Measurements from ENCODE around the gene TANGO6. TPM values are rescaled to one million over a fixed set of nuclear protein-coding genes. Genes with fewer than 3 reads are reported as not detected.

TANGO6 gene
- polyA plus RNA-seq, 1 donor (not counting 4 experiments of a cell fraction or from before 2014, with no cell fraction given), result 13.1 TPM

DNA sequence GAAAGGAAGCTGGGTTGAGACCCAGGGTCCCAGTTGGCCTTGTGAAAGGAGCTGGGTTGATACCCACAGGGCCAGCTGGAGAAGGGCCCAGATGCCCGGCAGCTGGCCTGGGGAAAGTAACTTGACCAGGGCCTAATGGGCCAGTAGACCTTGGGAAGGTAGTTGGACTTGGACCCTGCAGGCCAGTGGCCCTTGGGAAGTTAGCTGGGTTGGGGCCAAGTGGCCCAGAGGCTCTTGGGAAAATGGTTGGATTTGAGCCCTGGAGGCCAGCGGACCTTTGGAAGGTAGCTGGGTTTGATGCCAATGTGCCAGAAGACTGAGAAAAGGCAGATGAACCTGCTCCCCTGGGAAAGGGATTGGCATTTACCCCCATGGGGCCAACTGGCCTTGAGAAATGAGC lies 275.7 kb downstream of the TANGO6 start:
- Histone ChIP-seq H3K79me2 (ENCODE audit: control insufficient read depth, insufficient read depth, low read length) (peaks cover 13% of the 10 kb centered on the region), H3K9ac (ENCODE audit: control insufficient read depth, extremely low read depth, insufficient read depth, low read length) (no peak overlapping the region), H3K9me3 (ENCODE audit: control insufficient read depth, low read depth, low read length) (no peaks in the 10 kb centered on the region), H3K4me1 (ENCODE audit: control insufficient read depth, extremely low read depth, insufficient read depth, low read length) (no peaks in the 10 kb centered on the region), H3K4me2 (ENCODE audit: control insufficient read depth, extremely low read depth, insufficient read depth, low read depth, low read length) (no peak overlapping the region), H3K4me3 (ENCODE audit: control insufficient read depth in 2 of 3, extremely low read depth in 1 of 3, insufficient read depth in 2 of 3, low read depth in 1 of 3, low read length in 3 of 3) (no peak overlapping the region), H4K20me1 (ENCODE audit: control insufficient read depth, extremely low read depth, insufficient read depth, low read length) (peaks cover 23% of the 10 kb centered on the region), H2AFZ (ENCODE audit: control insufficient read depth, low read length) (no peak overlapping the region), H3K36me3 (ENCODE audit: control insufficient read depth in 2 of 2, extremely low read depth in 1 of 2, insufficient read depth in 2 of 2, low read length in 2 of 2) (peaks cover 28 to 35% of the 10 kb centered on the region in 2 experiments), H3K27ac (ENCODE audit: control insufficient read depth, insufficient read depth, low read length) (no peak overlapping the region), H3K27me3 (ENCODE audit: control insufficient read depth, extremely low read depth, insufficient read depth, low read length) (no peaks in the 10 kb centered on the region), H3K9me1 (ENCODE audit: control insufficient read depth, extremely low read depth, insufficient read depth, low read length) (no peaks in the 10 kb centered on the region)
- dilution Hi-C loops (cut with MboI; ENCODE audit: extremely low pct_ligation_motif_present, low sequenced_read_pairs), result no loop called here
- TF ChIP-seq EZH2 (IDR thresholded peaks at IDR 0.05; ENCODE audit: low read length), result no peak
- TF ChIP-seq, protein P1, sequence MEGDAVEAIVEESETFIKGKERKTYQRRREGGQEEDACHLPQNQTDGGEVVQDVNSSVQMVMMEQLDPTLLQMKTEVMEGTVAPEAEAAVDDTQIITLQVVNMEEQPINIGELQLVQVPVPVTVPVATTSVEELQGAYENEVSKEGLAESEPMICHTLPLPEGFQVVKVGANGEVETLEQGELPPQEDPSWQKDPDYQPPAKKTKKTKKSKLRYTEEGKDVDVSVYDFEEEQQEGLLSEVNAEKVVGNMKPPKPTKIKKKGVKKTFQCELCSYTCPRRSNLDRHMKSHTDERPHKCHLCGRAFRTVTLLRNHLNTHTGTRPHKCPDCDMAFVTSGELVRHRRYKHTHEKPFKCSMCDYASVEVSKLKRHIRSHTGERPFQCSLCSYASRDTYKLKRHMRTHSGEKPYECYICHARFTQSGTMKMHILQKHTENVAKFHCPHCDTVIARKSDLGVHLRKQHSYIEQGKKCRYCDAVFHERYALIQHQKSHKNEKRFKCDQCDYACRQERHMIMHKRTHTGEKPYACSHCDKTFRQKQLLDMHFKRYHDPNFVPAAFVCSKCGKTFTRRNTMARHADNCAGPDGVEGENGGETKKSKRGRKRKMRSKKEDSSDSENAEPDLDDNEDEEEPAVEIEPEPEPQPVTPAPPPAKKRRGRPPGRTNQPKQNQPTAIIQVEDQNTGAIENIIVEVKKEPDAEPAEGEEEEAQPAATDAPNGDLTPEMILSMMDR (optimal IDR thresholded peaks at IDR 0.05 in 1 of 3, IDR thresholded peaks at IDR 0.05 in 1 of 3, conservative IDR thresholded peaks at IDR 0.05 in 1 of 3; ENCODE audit: extremely low read depth in 1 of 3, insufficient read depth in 2 of 3, low read length in 3 of 3), result no peak
- DNase-seq (ENCODE audit: low read depth, low spot score) (no peak), FAIRE-seq (no peak)

DNA sequence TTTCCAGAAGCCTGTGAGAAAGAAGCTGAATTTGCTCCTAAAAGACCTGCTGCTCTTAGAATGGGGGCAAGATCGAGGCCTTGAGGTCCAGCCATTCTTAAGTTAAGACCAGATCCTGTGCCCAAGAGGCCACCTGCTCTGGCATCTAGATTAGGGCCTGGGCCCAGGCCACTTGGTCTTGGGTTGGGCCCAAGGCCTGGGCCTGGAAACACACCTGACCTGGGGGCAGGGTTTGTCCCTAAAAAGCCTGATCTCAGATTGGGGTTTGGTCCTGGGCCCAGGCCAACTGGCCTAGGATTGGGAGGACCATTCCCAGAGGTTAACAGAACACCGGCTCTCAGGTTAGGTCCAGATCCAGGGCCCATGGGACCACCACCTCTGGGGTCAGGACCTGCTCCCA lies 276.2 kb downstream of the TANGO6 start:
- TF ChIP-seq, protein P1 (optimal IDR thresholded peaks at IDR 0.05 in 1 of 3, IDR thresholded peaks at IDR 0.05 in 1 of 3, conservative IDR thresholded peaks at IDR 0.05 in 1 of 3; ENCODE audit: extremely low read depth in 1 of 3, insufficient read depth in 2 of 3, low read length in 3 of 3), result no peak
- TF ChIP-seq EZH2 (IDR thresholded peaks at IDR 0.05; ENCODE audit: low read length), result no peak
- DNase-seq (ENCODE audit: low read depth, low spot score) (no peak), FAIRE-seq (no peak)
- H3K9ac ChIP-seq (ENCODE audit: control insufficient read depth, extremely low read depth, insufficient read depth, low read length), result no peak overlapping the region
- peaks cover 26 to 29% of the 10 kb centered on the region in 2 experiments for H3K36me3 ChIP-seq (ENCODE audit: control insufficient read depth in 2 of 2, extremely low read depth in 1 of 2, insufficient read depth in 2 of 2, low read length in 2 of 2)
- H3K4me1 ChIP-seq (ENCODE audit: control insufficient read depth, extremely low read depth, insufficient read depth, low read length), result no peaks in the 10 kb centered on the region
- no peak overlapping the region for H3K4me3 ChIP-seq (ENCODE audit: control insufficient read depth in 2 of 3, extremely low read depth in 1 of 3, insufficient read depth in 2 of 3, low read depth in 1 of 3, low read length in 3 of 3)
- dilution Hi-C loops (cut with MboI; ENCODE audit: extremely low pct_ligation_motif_present, low sequenced_read_pairs), result no loop called here
- H3K9me1 ChIP-seq (ENCODE audit: control insufficient read depth, extremely low read depth, insufficient read depth, low read length), result no peaks in the 10 kb centered on the region
- no peak overlapping the region for H3K27ac ChIP-seq (ENCODE audit: control insufficient read depth, insufficient read depth, low read length)
- H3K9me3 ChIP-seq (ENCODE audit: control insufficient read depth, low read depth, low read length), result no peaks in the 10 kb centered on the region
- peaks cover 24% of the 10 kb centered on the region for H4K20me1 ChIP-seq (ENCODE audit: control insufficient read depth, extremely low read depth, insufficient read depth, low read length)
- no peaks in the 10 kb centered on the region for H3K27me3 ChIP-seq (ENCODE audit: control insufficient read depth, extremely low read depth, insufficient read depth, low read length)
- peaks cover 10% of the 10 kb centered on the region for H3K79me2 ChIP-seq (ENCODE audit: control insufficient read depth, insufficient read depth, low read length)
- no peak overlapping the region for H2AFZ ChIP-seq (ENCODE audit: control insufficient read depth, low read length)
- no peak overlapping the region for H3K4me2 ChIP-seq (ENCODE audit: control insufficient read depth, extremely low read depth, insufficient read depth, low read depth, low read length)

Measured in keratinocyte (primary cell).